HepG2 (cell line): Measurements from ENCODE around the gene TOMM6. TPM values are rescaled to one million over a fixed set of nuclear protein-coding genes. Genes with fewer than 3 reads are reported as not detected.

ENCODE experiments used
- ATF7 ChIP-seq, 2 experiments: fragments of 450-650 bp in 1 of 2; sonication (generic) in 1 of 2; formaldehyde crosslinking in 1 of 2; IDR thresholded peaks; 2 replicates each; pipeline versions ENCODE4 v1.4.0 to v1.6.1; 2016 to 2020; ENCODE audit warnings: antibody characterized with exemption in 1 of 2, mild to moderate bottlenecking in 1 of 2, missing genetic modification reagents in 1 of 2
- EED ChIP-seq: sonication (generic); formaldehyde crosslinking; IDR thresholded peaks from 2 replicates; pipeline ENCODE4 v1.5.0; 2020; ENCODE audit warnings: mild to moderate bottlenecking, missing genetic modification reagents
- ELF1 ChIP-seq: sonication (generic); formaldehyde crosslinking; IDR thresholded peaks from 2 replicates; pipeline ENCODE4 v1.4.0; 2020; ENCODE audit warnings: missing genetic modification reagents
- ETV5 ChIP-seq: IDR thresholded peaks from 2 replicates; pipeline ENCODE4 v1.6.1; 2018; ENCODE audit warnings: missing biosample characterization, missing genetic modification reagents, inconsistent platforms, borderline replicate concordance
- MED8 ChIP-seq: sonication (generic); formaldehyde crosslinking; IDR thresholded peaks from 2 replicates; pipeline ENCODE4 v1.8.1; 2023; ENCODE audit warnings: mild to moderate bottlenecking, missing genetic modification reagents; ENCODE audit not compliant: insufficient replicate concordance
- NR2F1 ChIP-seq, 2 experiments: fragments of 450-650 bp in 1 of 2; formaldehyde crosslinking in 1 of 2; IDR thresholded peaks; 2 replicates each; pipeline versions ENCODE4 v1.5.0 to v1.6.1; 2016 to 2020; ENCODE audit warnings: mild to moderate bottlenecking in 1 of 2, missing compliant biosample characterization in 1 of 2, missing genetic modification reagents in 1 of 2, moderate library complexity in 1 of 2
- NR3C1 ChIP-seq: sonication (generic); formaldehyde crosslinking; IDR thresholded peaks from 2 replicates; pipeline ENCODE4 v1.4.0; 2020; ENCODE audit warnings: missing genetic modification reagents
- ONECUT2 ChIP-seq: sonication (generic); formaldehyde crosslinking; IDR thresholded peaks from 2 replicates; pipeline ENCODE4 v1.4.0; 2020; ENCODE audit warnings: missing genetic modification reagents
- PLRG1 ChIP-seq: fragments of 450-650 bp; conservative IDR thresholded peaks from 2 replicates; pipeline ENCODE4 v1.6.1; 2016
- PREB ChIP-seq: sonication (generic); formaldehyde crosslinking; IDR thresholded peaks from 2 replicates; pipeline ENCODE4 v1.4.0; 2020; ENCODE audit warnings: missing genetic modification reagents
- RAD51 ChIP-seq: fragments of 450-650 bp; IDR thresholded peaks from 2 replicates; pipeline ENCODE4 v1.6.1; 2016; ENCODE audit warnings: borderline replicate concordance
- RELA ChIP-seq: sonication (generic); formaldehyde crosslinking; IDR thresholded peaks from 2 replicates; pipeline ENCODE4 v1.4.0; 2020; ENCODE audit warnings: missing genetic modification reagents
- SAFB2 ChIP-seq: sonication (generic); formaldehyde crosslinking; IDR thresholded peaks from 2 replicates; pipeline ENCODE4 v1.5.1; 2020; ENCODE audit warnings: missing genetic modification reagents, low read depth, mild to moderate bottlenecking, borderline replicate concordance
- SOX6 ChIP-seq, 2 experiments: fragments of 450-650 bp in 1 of 2; sonication (generic) in 1 of 2; formaldehyde crosslinking in 1 of 2; IDR thresholded peaks; 2 replicates each; pipeline versions ENCODE4 v1.4.0 to v1.6.1; 2017 to 2020; ENCODE audit warnings: antibody characterized with exemption in 1 of 2, mild to moderate bottlenecking in 1 of 2, missing genetic modification reagents in 1 of 2
- SP2 ChIP-seq: sonication (generic); formaldehyde crosslinking; IDR thresholded peaks from 2 replicates; pipeline ENCODE4 v1.5.1; 2020; ENCODE audit warnings: mild to moderate bottlenecking, missing genetic modification reagents
- STAT6 ChIP-seq: sonication (generic); formaldehyde crosslinking; IDR thresholded peaks from 2 replicates; pipeline ENCODE4 v1.4.0; 2020; ENCODE audit warnings: missing genetic modification reagents, mild to moderate bottlenecking, borderline replicate concordance
- YEATS2 ChIP-seq: sonication (generic); formaldehyde crosslinking; IDR thresholded peaks from 2 replicates; pipeline ENCODE4 v1.4.0; 2020; ENCODE audit warnings: missing genetic modification reagents, borderline replicate concordance
- ZBTB7A ChIP-seq: sonication (generic); formaldehyde crosslinking; IDR thresholded peaks from 2 replicates; pipeline ENCODE4 v1.8.0; 2022; ENCODE audit warnings: mild to moderate bottlenecking, missing genetic modification reagents
- ZNF17 ChIP-seq: sonication (generic); formaldehyde crosslinking; IDR thresholded peaks from 2 replicates; pipeline ENCODE4 v1.5.0; 2020; ENCODE audit warnings: mild to moderate bottlenecking, missing genetic modification reagents
- ZNF292 ChIP-seq: sonication (generic); formaldehyde crosslinking; IDR thresholded peaks from 2 replicates; pipeline ENCODE4 v1.8.1; 2022; ENCODE audit warnings: mild to moderate bottlenecking, low read depth, missing genetic modification reagents, borderline replicate concordance
- ZNF383 ChIP-seq: sonication (generic); formaldehyde crosslinking; IDR thresholded peaks from 2 replicates; pipeline ENCODE4 v1.4.0; 2020; ENCODE audit warnings: missing genetic modification reagents, mild to moderate bottlenecking, borderline replicate concordance
- ZNF451 ChIP-seq: sonication (generic); formaldehyde crosslinking; IDR thresholded peaks from 2 replicates; pipeline ENCODE4 v1.5.0; 2020; ENCODE audit warnings: mild to moderate bottlenecking, missing genetic modification reagents
- ZNF563 ChIP-seq: sonication (generic); formaldehyde crosslinking; IDR thresholded peaks from 2 replicates; pipeline ENCODE4 v1.8.0; 2022; ENCODE audit warnings: mild to moderate bottlenecking, moderate library complexity, missing genetic modification reagents
- ZNF577 ChIP-seq: sonication (generic); formaldehyde crosslinking; IDR thresholded peaks from 2 replicates; pipeline ENCODE4 v1.4.0; 2020; ENCODE audit warnings: mild to moderate bottlenecking, low read depth, missing genetic modification reagents, borderline replicate concordance
- ZNF691 ChIP-seq: sonication (generic); formaldehyde crosslinking; IDR thresholded peaks from 2 replicates; pipeline ENCODE4 v1.4.0; 2020; ENCODE audit warnings: missing genetic modification reagents, low read depth, mild to moderate bottlenecking, borderline replicate concordance
- ZNF768 ChIP-seq: sonication (generic); formaldehyde crosslinking; IDR thresholded peaks from 2 replicates; pipeline ENCODE4 v1.4.0; 2020; ENCODE audit warnings: missing genetic modification reagents
- ZSCAN20 ChIP-seq: sonication (generic); formaldehyde crosslinking; IDR thresholded peaks from 2 replicates; pipeline ENCODE4 v1.4.0; 2020; ENCODE audit warnings: missing genetic modification reagents, mild to moderate bottlenecking, borderline replicate concordance
- polyA plus RNA-seq, 8 experiments: library from polyadenylated mRNA; depleted of rRNA in 3 of 8; stranded (reverse) in 7 of 8; unstranded in 1 of 8; fragments of >200 nt; fragmentation: Illumina TruSeq in 4 of 8; extraction: Trizol in 4 of 8; gene quantifications; 2 replicates each; pipeline versions ENCODE4 v1.2.1 to v1.2.3, GENCODE V29; 2011 to 2016; ENCODE audit warnings: low read depth in 4 of 8, missing spikeins in 1 of 8, mixed read lengths in 1 of 8; ENCODE audit not compliant: insufficient read depth in 1 of 8
- total RNA-seq, 5 experiments: library from RNA; depleted of rRNA; stranded (reverse); fragments of >200 nt; fragmentation: Illumina TruSeq; extraction: Trizol; gene quantifications; 2 replicates each; pipeline ENCODE4 v1.2.3, GENCODE V29; 2016; ENCODE audit warnings: low read depth in 1 of 5

The TOMM6 gene
- total and polyA plus RNA-seq, 2 of the 13 experiments (the other 11 are each of a cell fraction or from before 2014, with no cell fraction given) = 320 to 321 TPM

GRCh38 chr6:41756354-41756753 is 31.1 kb upstream of the TOMM6 start (continued):
- TF ChIP-seq STAT6 (no peak), EED (CRISPR knock-in tag) (no peak), SOX6 (IDR thresholded peaks at IDR 0.05) (no peak), SOX6 (CRISPR knock-in tag; IDR thresholded peaks at IDR 0.05) (no peak), ELF1 (CRISPR knock-in tag) (no peak), ATF7 (IDR thresholded peaks at IDR 0.05) (no peak), ATF7 (CRISPR knock-in tag; IDR thresholded peaks at IDR 0.05) (no peak), RAD51 (no peak), ETV5 (CRISPR knock-in tag) (peak; percentile 34; the same call in 1 of the 2 replicates), ZNF577 (CRISPR knock-in tag) (no peak), ZNF563 (CRISPR knock-in tag) (no peak), SAFB2 (CRISPR knock-in tag) (no peak), ZNF292 (CRISPR knock-in tag) (no peak), SP2 (CRISPR knock-in tag) (no peak), ZSCAN20 (no peak), PREB (CRISPR knock-in tag) (no peak), ONECUT2 (CRISPR knock-in tag) (no peak), NR3C1 (CRISPR knock-in tag) (no peak), ZNF17 (CRISPR knock-in tag) (no peak), NR2F1 (CRISPR knock-in tag; IDR thresholded peaks at IDR 0.05) (no peak), YEATS2 (CRISPR knock-in tag) (no peak), ZNF451 (CRISPR knock-in tag) (no peak), ZNF383 (no peak), RELA (no peak), ZNF691 (no peak), PLRG1 (no peak), ZBTB7A (CRISPR knock-in tag) (no peak), ZNF768 (CRISPR knock-in tag) (no peak), MED8 (CRISPR knock-in tag) (no peak)
